SH-SY5Y (cell line): ENCODE results near the gene CFAP47.

Experiments
- GATA2 ChIP-seq: IDR thresholded peaks from 2 replicates; pipeline ENCODE4 v1.6.1; 2011; ENCODE audit warnings: mild to moderate bottlenecking, low read depth, low read length
- GATA3 ChIP-seq: IDR thresholded peaks from 2 replicates; pipeline ENCODE4 v1.6.1; 2011; ENCODE audit warnings: low read depth, mild to moderate bottlenecking, low read length, moderate library complexity

DNA sequence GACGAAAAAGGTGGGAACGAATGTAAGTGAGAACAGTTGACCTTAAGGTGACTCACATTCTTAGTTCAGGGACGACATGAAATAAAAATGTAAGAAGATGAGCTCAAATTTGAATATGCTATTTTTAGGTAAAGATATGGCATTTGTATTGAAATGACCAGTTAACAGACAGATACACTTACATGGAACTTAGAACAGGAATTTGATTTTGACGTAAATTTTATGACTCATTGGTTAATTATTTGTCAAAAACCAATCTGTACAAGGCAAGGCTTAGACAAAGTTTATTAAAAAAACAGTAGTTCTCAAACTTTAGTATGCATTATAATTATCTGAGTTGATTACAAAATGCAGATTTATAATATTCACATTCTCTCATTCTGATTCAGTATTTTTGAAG is 469.4 kb downstream of the CFAP47 start:
- TF ChIP-seq GATA3, result no peak
- TF ChIP-seq GATA2, result no peak
